SK-N-SH (cell line): Measurements from ENCODE around the gene GPR17. TPM values are rescaled to one million over a fixed set of nuclear protein-coding genes. Genes with fewer than 3 reads are reported as not detected.
A peak's percentile ranks its signal among the peaks of the same experiment; 100 is the strongest.

Source experiments
- CTCF ChIA-PET: fragments of 300-600, 350-600 bp; formaldehyde crosslinking; extraction: SDS; loops from one replicate; lab custom pipeline; 2021; lab: Yijun Ruan, JAX
- POLR2A ChIA-PET: fragments of 350-600 bp; sonication (Branson Sonifier 250); formaldehyde crosslinking; extraction: SDS; loops from one replicate; lab custom pipeline; 2020; ENCODE audit warnings: antibody characterized with exemption, inconsistent platforms; lab: Yijun Ruan, JAX
- DNase-seq: peaks from one replicate; pipeline ENCODE4 v3.0.0; 2012
- H2AFZ ChIP-seq: fragments of 200-600 bp; sonication (generic); 2 replicates; pipeline ENCODE4 v1.8.1; 2016; ENCODE audit warnings: antibody characterized with exemption, mild to moderate bottlenecking, low read depth
- H3F3A ChIP-seq: fragments of 200-600 bp; sonication (generic); replicated peaks from 2 replicates; pipeline ENCODE3; 2016; ENCODE audit warnings: antibody characterized with exemption, mild to moderate bottlenecking; ENCODE audit not compliant: insufficient read depth
- H3K27ac ChIP-seq, 2 experiments: fragments of 200-500 bp in 1 of 2; fragments of 200-600 bp in 1 of 2; sonication (Bioruptor generic) in 1 of 2; sonication (generic), shearing (Covaris generic) in 1 of 2; 2 replicates each; pipeline versions ENCODE4 v1.5.1 to v1.6.1; 2014 to 2016; ENCODE audit warnings: low read depth in 2 of 2, inconsistent platforms in 1 of 2, low read length in 1 of 2, mild to moderate bottlenecking in 1 of 2, mixed read lengths in 1 of 2
- H3K27me3 ChIP-seq: fragments of 200-600 bp; sonication (generic), shearing (Covaris generic); 2 replicates; pipeline ENCODE4 v1.6.1; 2016; ENCODE audit warnings: mixed run types; ENCODE audit not compliant: insufficient read depth
- H3K36me3 ChIP-seq, 2 experiments: fragments of 200-500 bp in 1 of 2; fragments of 200-600 bp in 1 of 2; sonication (Bioruptor generic) in 1 of 2; sonication (generic) in 1 of 2; replicated peaks in 1 of 2; 2 replicates each; pipeline versions ENCODE3 to v1.5.1; 2014 to 2016; ENCODE audit warnings: low read length in 1 of 2, mild to moderate bottlenecking in 1 of 2; ENCODE audit not compliant: insufficient read depth in 2 of 2, control insufficient read depth in 1 of 2
- H3K4me1 ChIP-seq, 2 experiments: fragments of 200-500 bp in 1 of 2; fragments of 200-600 bp in 1 of 2; sonication (Bioruptor generic) in 1 of 2; sonication (generic), shearing (Covaris generic) in 1 of 2; 2 replicates each; pipeline versions ENCODE4 v1.5.1 to v1.6.1; 2014 to 2016; ENCODE audit warnings: low read depth in 1 of 2, low read length in 1 of 2, mixed run types in 1 of 2; ENCODE audit not compliant: insufficient read depth in 2 of 2, control insufficient read depth in 1 of 2
- H3K4me2 ChIP-seq: fragments of 200-600 bp; sonication (generic), shearing (Covaris generic); 2 replicates; pipeline ENCODE4 v1.6.1; 2017; ENCODE audit warnings: mixed run types
- H3K4me3 ChIP-seq, 2 experiments: fragments of 200-500 bp in 1 of 2; fragments of 200-600 bp in 1 of 2; sonication (Bioruptor generic) in 1 of 2; sonication (generic), shearing (Covaris generic) in 1 of 2; 2 replicates each; pipeline versions ENCODE4 v1.5.1 to v1.8.1; 2014 to 2016; ENCODE audit warnings: low read depth in 2 of 2, inconsistent platforms in 1 of 2, low read length in 1 of 2, mild to moderate bottlenecking in 1 of 2, mixed read lengths in 1 of 2, moderate library complexity in 1 of 2
- H3K79me2 ChIP-seq: fragments of 200-600 bp; sonication (generic); 2 replicates; pipeline ENCODE4 v1.8.1; 2017; ENCODE audit warnings: mild to moderate bottlenecking; ENCODE audit not compliant: insufficient read depth
- H3K9ac ChIP-seq: fragments of 200-600 bp; sonication (generic); 2 replicates; pipeline ENCODE4 v1.6.1; 2017; ENCODE audit warnings: mixed run types
- H3K9me2 ChIP-seq: fragments of 200-600 bp; sonication (generic); 2 replicates; pipeline ENCODE4 v1.6.1; 2017; ENCODE audit warnings: mixed run types
- H3K9me3 ChIP-seq: fragments of 200-600 bp; sonication (generic); 2 replicates; pipeline ENCODE4 v1.6.1; 2017; ENCODE audit warnings: mixed run types, mild to moderate bottlenecking, moderate library complexity
- H4K20me1 ChIP-seq: fragments of 200-600 bp; sonication (generic); 2 replicates; pipeline ENCODE4 v1.6.1; 2017; ENCODE audit warnings: mild to moderate bottlenecking, mixed run types; ENCODE audit not compliant: insufficient read depth
- CHD2 ChIP-seq: fragments of 150-350 bp; IDR thresholded peaks from 2 replicates; pipeline ENCODE4 v1.6.1; 2018; ENCODE audit warnings: low read length; ENCODE audit not compliant: partially characterized antibody
- CTCF ChIP-seq: fragments of 200-600 bp; sonication (generic); IDR thresholded peaks from 2 replicates; pipeline ENCODE4 v1.6.1; 2017; ENCODE audit warnings: antibody characterized with exemption, mild to moderate bottlenecking, moderate library complexity
- ELF1 ChIP-seq: IDR thresholded peaks from 2 replicates; pipeline ENCODE4 v1.4.0; 2012
- EP300 ChIP-seq, 2 experiments: IDR thresholded peaks; 2 replicates each; pipeline versions ENCODE4 v1.4.0 to v1.6.1; 2012; ENCODE audit warnings: borderline replicate concordance in 1 of 2, low read depth in 1 of 2, low read length in 1 of 2
- EZH2phosphoT487 ChIP-seq: fragments of 200-600 bp; sonication (generic); IDR thresholded peaks from 2 replicates; pipeline ENCODE4 v1.6.1; 2017; ENCODE audit warnings: low read depth, mixed run types, mild to moderate bottlenecking, antibody characterized with exemption, moderate library complexity, borderline replicate concordance
- FOSL2 ChIP-seq: IDR thresholded peaks from 2 replicates; pipeline ENCODE4 v1.4.0; 2012; ENCODE audit warnings: low read depth, mild to moderate bottlenecking, moderate library complexity, borderline replicate concordance
- FOXJ3 ChIP-seq: sonication (generic); formaldehyde crosslinking; IDR thresholded peaks from 2 replicates; pipeline ENCODE4 v1.5.1; 2020; ENCODE audit warnings: mild to moderate bottlenecking, missing genetic modification reagents
- FOXM1 ChIP-seq: IDR thresholded peaks from 2 replicates; pipeline ENCODE4 v1.4.0; 2012; ENCODE audit warnings: low read depth, mild to moderate bottlenecking
- GABPA ChIP-seq: IDR thresholded peaks from 2 replicates; pipeline ENCODE4 v1.4.0; 2012; ENCODE audit warnings: low read depth, mild to moderate bottlenecking
- GATA2 ChIP-seq: sonication (generic); formaldehyde crosslinking; IDR thresholded peaks from 2 replicates; pipeline ENCODE4 v1.5.0; 2020; ENCODE audit warnings: mild to moderate bottlenecking, missing genetic modification reagents
- MAX ChIP-seq: IDR thresholded peaks from 2 replicates; pipeline ENCODE4 v1.4.0; 2012; ENCODE audit warnings: low read depth
- MEF2A ChIP-seq: IDR thresholded peaks from 2 replicates; pipeline ENCODE4 v1.4.0; 2012; ENCODE audit warnings: low read depth, borderline replicate concordance
- MXI1 ChIP-seq: IDR thresholded peaks from 2 replicates; pipeline ENCODE4 v1.6.1; 2012; ENCODE audit warnings: mild to moderate bottlenecking, low read depth, low read length, improper control_type of control experiment
- NFIC ChIP-seq: IDR thresholded peaks from 2 replicates; pipeline ENCODE4 v1.4.0; 2012; ENCODE audit warnings: borderline replicate concordance
- POLR2AphosphoS5 ChIP-seq: IDR thresholded peaks from 2 replicates; pipeline ENCODE4 v1.6.1; 2012; ENCODE audit warnings: low read depth, low read length
- RAD21 ChIP-seq: IDR thresholded peaks from 2 replicates; pipeline ENCODE4 v1.6.1; 2012; ENCODE audit warnings: mild to moderate bottlenecking, low read length
- RCOR1 ChIP-seq: fragments of 150-350 bp; IDR thresholded peaks from 2 replicates; pipeline ENCODE4 v1.6.1; 2017; ENCODE audit warnings: antibody characterized with exemption, low read length
- REST ChIP-seq: IDR thresholded peaks from 2 replicates; pipeline ENCODE4 v1.6.1; 2012; ENCODE audit warnings: mild to moderate bottlenecking, low read depth, low read length, moderate library complexity
- RXRA ChIP-seq: IDR thresholded peaks from 2 replicates; pipeline ENCODE4 v1.4.0; 2012; ENCODE audit warnings: low read depth, mild to moderate bottlenecking, borderline replicate concordance
- SMC3 ChIP-seq: IDR thresholded peaks from 2 replicates; pipeline ENCODE4 v1.6.1; 2012; ENCODE audit warnings: low read depth, low read length, improper control_type of control experiment
- TAF1 ChIP-seq: IDR thresholded peaks from 2 replicates; pipeline ENCODE4 v1.6.1; 2012; ENCODE audit warnings: low read depth, mild to moderate bottlenecking, low read length, moderate library complexity, borderline replicate concordance
- TCF12 ChIP-seq: IDR thresholded peaks from 2 replicates; pipeline ENCODE4 v1.4.0; 2012
- TEAD4 ChIP-seq: IDR thresholded peaks from 2 replicates; pipeline ENCODE4 v1.4.0; 2012; ENCODE audit warnings: mild to moderate bottlenecking, borderline replicate concordance; ENCODE audit not compliant: insufficient read depth
- USF1 ChIP-seq: IDR thresholded peaks from 2 replicates; pipeline ENCODE4 v1.4.0; 2012; ENCODE audit warnings: low read depth, borderline replicate concordance
- USF2 ChIP-seq: fragments of 150-350 bp; IDR thresholded peaks from 2 replicates; pipeline ENCODE4 v1.6.1; 2017; ENCODE audit warnings: antibody characterized with exemption, low read length, low read depth, borderline replicate concordance
- YY1 ChIP-seq: IDR thresholded peaks from 2 replicates; pipeline ENCODE4 v1.4.0; 2012; ENCODE audit warnings: low read depth, mild to moderate bottlenecking
- WGBS: methylation state at CpG from one replicate; pipeline ENCODE4 v1.1.6; 2017; ENCODE audit warnings: low lambda C conversion rate; 5-methylcytosine and 5-hydroxymethylcytosine counted together
- polyA plus RNA-seq, 3 experiments: library from polyadenylated mRNA; depleted of rRNA; stranded (reverse); fragments of >200 nt; gene quantifications; 2 replicates each; pipeline ENCODE4 v1.2.3, GENCODE V29; 2012

Gene GPR17
- polyA plus RNA-seq, 1 of the 3 experiments (the other 2 are of a cell fraction), result 0.03 TPM

GRCh38 chr2:127649684-127650040, 3.7 kb downstream of the GPR17 start:
- H2AFZ ChIP-seq, result peak overlapping the region; percentile 52; the same call in 1 of the 2 replicates
- H3K9me3 ChIP-seq, result no peaks in the 10 kb centered on the region
- DNase-seq, result peak; percentile 86
- no peak overlapping the region; a peak in 1 of 4 replicates for H3K27ac ChIP-seq
- TF ChIP-seq CTCF (peak; percentile 84), YY1 (no peak), FOSL2 (no peak), POLR2AphosphoS5 (no peak), MAX (peak; percentile 74), SMC3 (peak; percentile 79), FOXJ3 (CRISPR knock-in tag) (no peak), ELF1 (no peak), NFIC (no peak), USF2 (no peak), TCF12 (no peak), RCOR1 (no peak), CHD2 (no peak), TEAD4 (no peak), EP300 (IDR thresholded peaks at IDR 0.05; ENCODE audit: borderline replicate concordance in 1 of 2, low read depth in 1 of 2, low read length in 1 of 2) (no peak), MXI1 (peak; percentile 24; the same call in 1 of the 2 replicates), GATA2 (no peak), REST (no peak), RAD21 (peak; percentile 69), MEF2A (no peak), GABPA (no peak), RXRA (no peak), EZH2phosphoT487 (no peak), FOXM1 (no peak), USF1 (no peak), TAF1 (no peak)
- H3K9me2 ChIP-seq, result no peaks in the 10 kb centered on the region
- H3K27me3 ChIP-seq, result no peaks in the 10 kb centered on the region
- H3F3A ChIP-seq, result no peaks in the 10 kb centered on the region
- peak overlapping the region in 1 of 2 experiments; percentile 30; a peak in 1 of 4 replicates for H3K4me3 ChIP-seq
- no peaks in the 10 kb centered on the region for H3K79me2 ChIP-seq
- 12% methylated on average over 6 of the region's 7 CpGs for WGBS
- H4K20me1 ChIP-seq, result no peaks in the 10 kb centered on the region
- peaks cover 0 to 50% of the 10 kb centered on the region in 2 experiments; a peak in 1 of 4 replicates for H3K4me1 ChIP-seq
- no peak overlapping the region for H3K9ac ChIP-seq
- no peaks in the 10 kb centered on the region for H3K36me3 ChIP-seq
- ChIA-PET CTCF (interaction anchor here (0.5 to 3.2 kb wide), 37 partner anchors 9 to 325 kb away, joined by 3 to 37 read pairs (median 4); partner anchors contain the start of genes LIMS2 and SFT2D3), POLR2A (no interaction called here)
- H3K4me2 ChIP-seq, result no peak overlapping the region
